Right atrium auricular region (tissue), 2 donors: ENCODE results near the gene XK. TPM values are rescaled to one million over a fixed set of nuclear protein-coding genes. Genes with fewer than 3 reads are reported as not detected.

Experiments
- DNase-seq: peaks from one replicate; pipeline ENCODE4 v3.0.0-alpha.2; 2019; ENCODE audit warnings: low spot score
- H3K27ac ChIP-seq, 2 donors: fragments of 200-600 bp; sonication (generic); 1 replicate in 1 of 2; 2 replicates in 1 of 2; pipeline ENCODE4 v1.5.1; 2016 to 2019
- H3K27me3 ChIP-seq, 2 donors: fragments of 200-600 bp; sonication (generic); one replicate each; pipeline versions ENCODE4 v1.5.1 to v1.6.0; 2017 to 2019
- H3K36me3 ChIP-seq: fragments of 200-600 bp; sonication (generic); one replicate; pipeline ENCODE4 v1.5.1; 2016
- H3K4me1 ChIP-seq, 2 donors: fragments of 200-600 bp; sonication (generic); one replicate each; pipeline versions ENCODE4 v1.5.1 to v1.6.0; 2017 to 2019
- H3K4me3 ChIP-seq, 2 donors: fragments of 200-600 bp; sonication (generic); 1 replicate in 1 of 2; 2 replicates in 1 of 2; pipeline ENCODE4 v1.5.1; 2017 to 2019; ENCODE audit warnings: mild to moderate bottlenecking in 1 of 2, moderate library complexity in 1 of 2
- H3K9me3 ChIP-seq, 2 donors: fragments of 200-600 bp; sonication (generic); one replicate each; pipeline ENCODE4 v1.5.1; 2019
- total RNA-seq, 2 donors: library from RNA; depleted of rRNA; stranded (reverse); fragments of >200 nt; gene quantifications; one replicate each; pipeline ENCODE4 v1.1.0, GENCODE V29; 2016
- TF ChIP-seq, protein P1 (sequence below), 2 donors: fragments of 200-600 bp; sonication (generic); IDR thresholded peaks; one replicate each; pipeline ENCODE4 v1.5.1; 2019; ENCODE audit warnings: antibody characterized with exemption in 2 of 2

XK gene
- total RNA-seq, 2 donors from 2014 or later = 5.1 to 10.1 TPM

DNA sequence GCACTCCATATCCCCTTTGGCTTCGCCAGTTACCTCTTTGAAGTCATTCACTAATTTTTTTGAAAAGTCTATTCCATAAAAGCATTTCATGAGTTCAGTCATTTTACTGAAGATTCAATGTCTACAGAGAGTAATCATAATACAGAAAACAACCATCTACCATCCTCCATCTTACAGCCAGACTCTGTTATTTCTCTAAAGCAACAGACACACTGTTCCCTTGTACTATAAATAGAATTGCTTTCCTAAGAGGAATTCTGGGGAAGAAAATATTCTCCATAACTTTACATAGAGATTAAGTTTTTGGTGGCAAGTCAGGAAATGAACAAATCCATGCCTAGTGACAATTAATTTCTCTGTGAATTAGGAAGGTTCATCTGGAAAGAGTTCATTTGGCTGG lies 37.0 kb downstream of the XK start:
- Histone ChIP-seq H3K4me1 (no peaks in the 10 kb centered on the region), H3K9me3 (no peaks in the 10 kb centered on the region), H3K4me3 (no peak overlapping the region), H3K27me3 (no peaks in the 10 kb centered on the region), H3K27ac (peak overlapping the region in 1 of 2 donors; percentile 29), H3K36me3 (no peaks in the 10 kb centered on the region)
- DNase-seq = no peak
- TF ChIP-seq, protein P1, sequence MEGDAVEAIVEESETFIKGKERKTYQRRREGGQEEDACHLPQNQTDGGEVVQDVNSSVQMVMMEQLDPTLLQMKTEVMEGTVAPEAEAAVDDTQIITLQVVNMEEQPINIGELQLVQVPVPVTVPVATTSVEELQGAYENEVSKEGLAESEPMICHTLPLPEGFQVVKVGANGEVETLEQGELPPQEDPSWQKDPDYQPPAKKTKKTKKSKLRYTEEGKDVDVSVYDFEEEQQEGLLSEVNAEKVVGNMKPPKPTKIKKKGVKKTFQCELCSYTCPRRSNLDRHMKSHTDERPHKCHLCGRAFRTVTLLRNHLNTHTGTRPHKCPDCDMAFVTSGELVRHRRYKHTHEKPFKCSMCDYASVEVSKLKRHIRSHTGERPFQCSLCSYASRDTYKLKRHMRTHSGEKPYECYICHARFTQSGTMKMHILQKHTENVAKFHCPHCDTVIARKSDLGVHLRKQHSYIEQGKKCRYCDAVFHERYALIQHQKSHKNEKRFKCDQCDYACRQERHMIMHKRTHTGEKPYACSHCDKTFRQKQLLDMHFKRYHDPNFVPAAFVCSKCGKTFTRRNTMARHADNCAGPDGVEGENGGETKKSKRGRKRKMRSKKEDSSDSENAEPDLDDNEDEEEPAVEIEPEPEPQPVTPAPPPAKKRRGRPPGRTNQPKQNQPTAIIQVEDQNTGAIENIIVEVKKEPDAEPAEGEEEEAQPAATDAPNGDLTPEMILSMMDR (IDR thresholded peaks at IDR 0.05) = no peak

DNA sequence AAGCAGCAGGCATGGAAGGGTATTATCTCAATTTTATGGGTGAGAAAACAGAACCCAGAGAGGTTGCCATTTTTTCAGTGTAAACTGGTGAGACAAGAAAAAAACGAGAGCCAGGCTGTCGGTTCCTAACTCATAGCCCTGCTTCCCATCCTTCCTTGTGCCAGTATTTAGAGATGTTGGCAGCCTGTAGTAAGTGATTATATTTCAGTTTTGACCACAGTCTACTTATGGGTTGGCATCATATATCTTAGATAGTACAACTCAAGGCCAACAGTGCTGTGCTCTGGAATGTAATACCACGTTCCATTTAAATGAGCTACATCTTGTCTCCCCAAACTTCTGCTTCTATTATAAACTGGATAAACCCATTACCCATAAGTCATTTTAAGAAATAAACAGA lies 40.8 kb downstream of the XK start:
- H3K4me1 ChIP-seq = no peaks in the 10 kb centered on the region

DNA sequence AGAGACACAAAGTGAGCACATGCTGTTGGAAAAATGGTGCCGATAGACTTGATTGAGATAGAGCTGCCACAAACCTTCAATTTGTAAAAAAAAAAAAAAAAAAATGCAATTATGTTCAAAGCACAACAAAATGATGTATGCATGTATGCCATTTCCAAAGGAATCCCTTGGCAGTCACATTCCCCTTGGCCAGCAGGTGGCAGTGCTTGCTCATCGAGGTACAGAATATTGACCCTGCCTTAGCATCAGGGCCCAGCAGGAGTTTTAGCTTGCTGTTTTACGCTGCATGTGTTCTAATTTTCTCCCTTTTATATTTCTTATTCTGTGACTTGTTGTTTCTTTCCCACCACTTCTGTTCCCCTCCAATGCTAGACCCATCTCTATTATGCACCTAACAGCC lies 59.8 kb downstream of the XK start:
- peak; percentile 74 for DNase-seq
- H3K9me3 ChIP-seq = no peaks in the 10 kb centered on the region
- H3K27ac ChIP-seq = no peak overlapping the region

More for the DNA sequence above, 40.8 kb downstream of the XK start:
- H3K36me3 ChIP-seq = no peaks in the 10 kb centered on the region
- TF ChIP-seq, protein P1 (IDR thresholded peaks at IDR 0.05) = no peak
- no peak overlapping the region for H3K4me3 ChIP-seq
- no peaks in the 10 kb centered on the region for H3K27me3 ChIP-seq
- H3K27ac ChIP-seq = no peak overlapping the region
- DNase-seq = no peak
- H3K9me3 ChIP-seq = no peaks in the 10 kb centered on the region

DNA sequence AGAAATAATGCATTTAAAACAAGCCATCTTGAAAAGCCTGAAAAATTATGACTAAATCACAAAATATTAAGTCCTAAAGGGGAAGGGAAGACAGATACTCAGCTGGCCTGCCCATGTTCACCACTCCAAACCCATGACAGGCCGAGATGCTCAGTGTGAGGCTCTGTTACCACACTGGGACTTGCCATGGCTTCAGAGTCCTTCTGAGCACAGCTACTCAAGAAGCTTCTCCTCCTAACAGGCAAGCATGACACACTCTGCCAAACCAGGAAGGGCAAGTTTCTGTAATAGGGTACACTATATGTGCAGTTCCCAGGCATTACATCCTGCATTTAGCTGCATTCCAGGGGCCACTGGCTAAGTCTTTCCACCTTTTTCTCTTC lies 60.2 kb downstream of the XK start:
- no peak for DNase-seq
- Histone ChIP-seq H3K36me3 (no peaks in the 10 kb centered on the region), H3K4me3 (no peak overlapping the region), H3K27me3 (no peaks in the 10 kb centered on the region), H3K27ac (no peak overlapping the region), H3K4me1 (no peaks in the 10 kb centered on the region), H3K9me3 (no peaks in the 10 kb centered on the region)
- TF ChIP-seq, protein P1 (IDR thresholded peaks at IDR 0.05) = no peak

More for the DNA sequence above, 59.8 kb downstream of the XK start:
- Histone ChIP-seq H3K4me1 (no peaks in the 10 kb centered on the region), H3K4me3 (no peak overlapping the region), H3K36me3 (no peaks in the 10 kb centered on the region), H3K27me3 (no peaks in the 10 kb centered on the region)
- TF ChIP-seq, protein P1 (IDR thresholded peaks at IDR 0.05) = peak; percentile 57 to 81

DNA sequence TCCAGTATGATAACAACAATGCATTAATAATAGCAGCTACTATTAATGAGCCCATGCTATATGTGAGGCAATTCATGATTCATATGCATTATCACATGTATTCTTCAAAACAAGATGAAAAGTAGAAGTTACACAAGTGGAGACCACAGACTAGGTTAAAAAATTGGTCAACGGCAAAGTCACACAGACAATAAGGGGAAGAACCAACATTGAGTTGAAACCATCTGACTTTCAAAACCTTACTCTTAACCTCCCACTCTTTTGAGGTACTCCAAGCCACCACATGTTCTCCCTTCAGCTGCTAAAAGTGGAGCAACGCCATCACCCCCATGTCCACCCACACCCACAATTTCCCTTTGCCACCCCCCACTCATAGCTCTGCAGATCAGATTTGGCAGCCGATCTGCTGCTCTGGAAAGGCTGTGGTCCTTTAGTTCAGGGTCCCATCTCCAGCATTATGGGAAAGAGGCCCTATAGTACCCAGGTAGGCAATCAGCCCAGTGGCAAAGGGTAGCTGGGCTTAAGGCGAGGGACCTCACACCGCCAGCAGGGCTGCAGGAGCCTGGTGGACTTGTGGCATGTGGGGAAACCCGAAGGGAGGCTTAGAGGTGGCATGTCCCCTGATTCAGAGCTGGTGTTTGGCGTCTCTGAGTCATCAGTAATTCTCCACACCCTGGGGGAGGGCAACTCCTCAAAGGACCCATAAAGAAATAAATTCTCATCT lies 60.8 kb downstream of the XK start:
- H3K27ac ChIP-seq = no peak overlapping the region
- DNase-seq = no peak

More for the DNA sequence above, 60.8 kb downstream of the XK start:
- Histone ChIP-seq H3K9me3 (no peaks in the 10 kb centered on the region), H3K4me3 (no peak overlapping the region), H3K4me1 (no peaks in the 10 kb centered on the region), H3K36me3 (no peaks in the 10 kb centered on the region), H3K27me3 (no peaks in the 10 kb centered on the region)
- TF ChIP-seq, protein P1 (IDR thresholded peaks at IDR 0.05) = no peak
